ENCODE data around the gene ATXN7L3. TPM values are rescaled to one million over a fixed set of nuclear protein-coding genes. Genes with fewer than 3 reads are reported as not detected.

Gene ATXN7L3
- total and polyA plus RNA-seq, 9 of the 15 experiments (the other 6 are each of a cell fraction or from before 2014, with no cell fraction given) = 0.62 to 66.1 (median 33.2) TPM

- TF ChIP-seq ZNF764 (CRISPR knock-in tag; IDR thresholded peaks at IDR 0.05; ENCODE audit: low read depth) = no peak
- no peak for TF ChIP-seq BACH1 (tag; IDR thresholded peaks at IDR 0.05)
- TF ChIP-seq, protein P1, sequence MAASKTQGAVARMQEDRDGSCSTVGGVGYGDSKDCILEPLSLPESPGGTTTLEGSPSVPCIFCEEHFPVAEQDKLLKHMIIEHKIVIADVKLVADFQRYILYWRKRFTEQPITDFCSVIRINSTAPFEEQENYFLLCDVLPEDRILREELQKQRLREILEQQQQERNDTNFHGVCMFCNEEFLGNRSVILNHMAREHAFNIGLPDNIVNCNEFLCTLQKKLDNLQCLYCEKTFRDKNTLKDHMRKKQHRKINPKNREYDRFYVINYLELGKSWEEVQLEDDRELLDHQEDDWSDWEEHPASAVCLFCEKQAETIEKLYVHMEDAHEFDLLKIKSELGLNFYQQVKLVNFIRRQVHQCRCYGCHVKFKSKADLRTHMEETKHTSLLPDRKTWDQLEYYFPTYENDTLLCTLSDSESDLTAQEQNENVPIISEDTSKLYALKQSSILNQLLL (CRISPR knock-in tag; IDR thresholded peaks at IDR 0.05; ENCODE audit: borderline replicate concordance) = no peak
- no peak for TF ChIP-seq ZNF76 (CRISPR knock-in tag; IDR thresholded peaks at IDR 0.05; ENCODE audit: borderline replicate concordance)
- no peak for TF ChIP-seq MYBL2 (IDR thresholded peaks at IDR 0.05; ENCODE audit: low read depth)
- no peak for TF ChIP-seq MYBL2 (CRISPR knock-in tag; IDR thresholded peaks at IDR 0.05; ENCODE audit: borderline replicate concordance)
- no peak for TF ChIP-seq PRMT5 (CRISPR knock-in tag; IDR thresholded peaks at IDR 0.05)
- TF ChIP-seq DDX20 (tag; IDR thresholded peaks at IDR 0.05; ENCODE audit: low read depth) = no peak
- TF ChIP-seq ZC3H11A (IDR thresholded peaks at IDR 0.05; ENCODE audit: low read depth, low read length) = no peak
- TF ChIP-seq, protein P2, sequence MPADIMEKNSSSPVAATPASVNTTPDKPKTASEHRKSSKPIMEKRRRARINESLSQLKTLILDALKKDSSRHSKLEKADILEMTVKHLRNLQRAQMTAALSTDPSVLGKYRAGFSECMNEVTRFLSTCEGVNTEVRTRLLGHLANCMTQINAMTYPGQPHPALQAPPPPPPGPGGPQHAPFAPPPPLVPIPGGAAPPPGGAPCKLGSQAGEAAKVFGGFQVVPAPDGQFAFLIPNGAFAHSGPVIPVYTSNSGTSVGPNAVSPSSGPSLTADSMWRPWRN (IDR thresholded peaks at IDR 0.05; ENCODE audit: low read depth) = no peak
- TF ChIP-seq TCF3 (CRISPR knock-in tag; IDR thresholded peaks at IDR 0.05) = peak; percentile 80
- TF ChIP-seq ZNF695 (CRISPR knock-in tag; IDR thresholded peaks at IDR 0.05) = no peak
- no peak for TF ChIP-seq CEBPB (tag; IDR thresholded peaks at IDR 0.05)
- TF ChIP-seq SAP30 (IDR thresholded peaks at IDR 0.05; ENCODE audit: borderline replicate concordance, insufficient read depth, low read depth, low read length, poor library complexity, severe bottlenecking) = peak; percentile 77
- peak; percentile 99 to 100 (median 99) for TF ChIP-seq CTCF (IDR thresholded peaks at IDR 0.05 in 2 of 3, conservative IDR thresholded peaks at IDR 0.05 in 1 of 3; ENCODE audit: insufficient read depth in 2 of 3, low read depth in 1 of 3, low read length in 3 of 3)
- 0 out of 2 replicates have a peak, but pooled peaks have one; percentile 36 for TF ChIP-seq BRD4 (IDR thresholded peaks at IDR 0.05)
- TF ChIP-seq ETS2 (tag; IDR thresholded peaks at IDR 0.05; ENCODE audit: borderline replicate concordance, poor library complexity, severe bottlenecking) = no peak
- no peak for TF ChIP-seq RFX7 (CRISPR knock-in tag; IDR thresholded peaks at IDR 0.05)
- TF ChIP-seq ZNF175 (CRISPR knock-in tag; IDR thresholded peaks at IDR 0.05; ENCODE audit: low read depth) = peak; percentile 66; the same call in 1 of the 2 replicates
- TF ChIP-seq ZSCAN29 (IDR thresholded peaks at IDR 0.05) = no peak
- no peak for TF ChIP-seq BRCA1 (IDR thresholded peaks at IDR 0.05)
- TF ChIP-seq BRCA1 (CRISPR knock-in tag; IDR thresholded peaks at IDR 0.05) = no peak
- TF ChIP-seq ZNF707 (CRISPR knock-in tag; conservative IDR thresholded peaks at IDR 0.05) = no peak
- no peak for TF ChIP-seq NFXL1 (CRISPR knock-in tag; IDR thresholded peaks at IDR 0.05)
- no peak for TF ChIP-seq RBM17 (IDR thresholded peaks at IDR 0.05; ENCODE audit: borderline replicate concordance, low read depth, low read length)
- no peak for TF ChIP-seq HDAC6 (IDR thresholded peaks at IDR 0.05; ENCODE audit: low read depth, low read length)
Observed at GRCh38 chr17:44210342-44211192, 10.9 kb upstream of the ATXN7L3 start (continued).

Data from K562 (cell line).